H1 (cell line): Measurements from ENCODE around the gene RDH5. TPM values are rescaled to one million over a fixed set of nuclear protein-coding genes. Genes with fewer than 3 reads are reported as not detected.

Experiments used
- ATF3 ChIP-seq: IDR thresholded peaks from 2 replicates; pipeline ENCODE4 v1.6.1; 2011; ENCODE audit warnings: low read depth, mild to moderate bottlenecking, low read length; ENCODE audit not compliant: insufficient read depth
- BRCA1 ChIP-seq: IDR thresholded peaks from 2 replicates; pipeline ENCODE4 v1.6.1; 2012; ENCODE audit warnings: low read depth, low read length, improper control_type of control experiment
- CBX8 ChIP-seq: fragments of 300-800, 300-1000 bp; sonication (generic); IDR thresholded peaks from 2 replicates; pipeline ENCODE4 v1.7.1; 2016; ENCODE audit warnings: low read depth, low read length, borderline replicate concordance
- EP300 ChIP-seq, 2 experiments: IDR thresholded peaks; 1 replicate in 1 of 2; 2 replicates in 1 of 2; pipeline ENCODE4 v1.6.1; 2011 to 2012; ENCODE audit warnings: low read depth in 2 of 2, low read length in 2 of 2, mild to moderate bottlenecking in 2 of 2, borderline replicate concordance in 1 of 2, inconsistent platforms in 1 of 2, moderate library complexity in 1 of 2
- GABPA ChIP-seq: IDR thresholded peaks from 2 replicates; pipeline ENCODE4 v1.6.1; 2011; ENCODE audit warnings: mild to moderate bottlenecking, low read length, moderate library complexity, borderline replicate concordance; ENCODE audit not compliant: insufficient read depth
- MAFK ChIP-seq: IDR thresholded peaks from 2 replicates; pipeline ENCODE4 v1.6.1; 2012; ENCODE audit warnings: low read depth, mild to moderate bottlenecking, improper control_type of control experiment, low read length
- RNF2 ChIP-seq: fragments of 200-900, 300-1000 bp; sonication (generic); IDR thresholded peaks from 2 replicates; pipeline ENCODE4 v1.7.1; 2016; ENCODE audit warnings: borderline replicate concordance, low read depth, mild to moderate bottlenecking, antibody characterized with exemption, low read length; ENCODE audit not compliant: poor library complexity, severe bottlenecking; ENCODE audit errors: missing control alignments
- polyA plus RNA-seq, 7 experiments: library from polyadenylated mRNA; depleted of rRNA in 3 of 7; stranded (reverse) in 5 of 7; unstranded in 2 of 7; fragments of >200 nt in 5 of 7; fragments of 200-250 nt in 2 of 7; gene quantifications; 1 replicate in 5 of 7; 2 replicates in 1 of 7; 4 replicates in 1 of 7; pipeline versions ENCODE4 v1.2.1 to v1.2.3, GENCODE V29; 2011 to 2013; ENCODE audit warnings: missing spikeins in 2 of 7, mixed read lengths in 2 of 7
- total RNA-seq: library from RNA; stranded (reverse); fragmentation: NEBNext Ultra II Directional; extraction: Animal tissue kit (Norgen Biotek cat#: 25700); gene quantifications from 2 replicates; pipeline ENCODE4 v1.2.1, GENCODE V29; 2021
- TF ChIP-seq, protein P1 (sequence below): fragments of 300-600 bp; sonication (generic); IDR thresholded peaks from 2 replicates; pipeline ENCODE4 v1.7.1; 2012; ENCODE audit warnings: low read length, moderate library complexity, mild to moderate bottlenecking, inconsistent platforms; ENCODE audit not compliant: insufficient replicate concordance

Gene RDH5
- total and polyA plus RNA-seq, 2 of the 8 experiments (the other 6 are each of a cell fraction or from before 2014, with no cell fraction given): 4.2 to 6.0 TPM

- TF ChIP-seq, protein P1, sequence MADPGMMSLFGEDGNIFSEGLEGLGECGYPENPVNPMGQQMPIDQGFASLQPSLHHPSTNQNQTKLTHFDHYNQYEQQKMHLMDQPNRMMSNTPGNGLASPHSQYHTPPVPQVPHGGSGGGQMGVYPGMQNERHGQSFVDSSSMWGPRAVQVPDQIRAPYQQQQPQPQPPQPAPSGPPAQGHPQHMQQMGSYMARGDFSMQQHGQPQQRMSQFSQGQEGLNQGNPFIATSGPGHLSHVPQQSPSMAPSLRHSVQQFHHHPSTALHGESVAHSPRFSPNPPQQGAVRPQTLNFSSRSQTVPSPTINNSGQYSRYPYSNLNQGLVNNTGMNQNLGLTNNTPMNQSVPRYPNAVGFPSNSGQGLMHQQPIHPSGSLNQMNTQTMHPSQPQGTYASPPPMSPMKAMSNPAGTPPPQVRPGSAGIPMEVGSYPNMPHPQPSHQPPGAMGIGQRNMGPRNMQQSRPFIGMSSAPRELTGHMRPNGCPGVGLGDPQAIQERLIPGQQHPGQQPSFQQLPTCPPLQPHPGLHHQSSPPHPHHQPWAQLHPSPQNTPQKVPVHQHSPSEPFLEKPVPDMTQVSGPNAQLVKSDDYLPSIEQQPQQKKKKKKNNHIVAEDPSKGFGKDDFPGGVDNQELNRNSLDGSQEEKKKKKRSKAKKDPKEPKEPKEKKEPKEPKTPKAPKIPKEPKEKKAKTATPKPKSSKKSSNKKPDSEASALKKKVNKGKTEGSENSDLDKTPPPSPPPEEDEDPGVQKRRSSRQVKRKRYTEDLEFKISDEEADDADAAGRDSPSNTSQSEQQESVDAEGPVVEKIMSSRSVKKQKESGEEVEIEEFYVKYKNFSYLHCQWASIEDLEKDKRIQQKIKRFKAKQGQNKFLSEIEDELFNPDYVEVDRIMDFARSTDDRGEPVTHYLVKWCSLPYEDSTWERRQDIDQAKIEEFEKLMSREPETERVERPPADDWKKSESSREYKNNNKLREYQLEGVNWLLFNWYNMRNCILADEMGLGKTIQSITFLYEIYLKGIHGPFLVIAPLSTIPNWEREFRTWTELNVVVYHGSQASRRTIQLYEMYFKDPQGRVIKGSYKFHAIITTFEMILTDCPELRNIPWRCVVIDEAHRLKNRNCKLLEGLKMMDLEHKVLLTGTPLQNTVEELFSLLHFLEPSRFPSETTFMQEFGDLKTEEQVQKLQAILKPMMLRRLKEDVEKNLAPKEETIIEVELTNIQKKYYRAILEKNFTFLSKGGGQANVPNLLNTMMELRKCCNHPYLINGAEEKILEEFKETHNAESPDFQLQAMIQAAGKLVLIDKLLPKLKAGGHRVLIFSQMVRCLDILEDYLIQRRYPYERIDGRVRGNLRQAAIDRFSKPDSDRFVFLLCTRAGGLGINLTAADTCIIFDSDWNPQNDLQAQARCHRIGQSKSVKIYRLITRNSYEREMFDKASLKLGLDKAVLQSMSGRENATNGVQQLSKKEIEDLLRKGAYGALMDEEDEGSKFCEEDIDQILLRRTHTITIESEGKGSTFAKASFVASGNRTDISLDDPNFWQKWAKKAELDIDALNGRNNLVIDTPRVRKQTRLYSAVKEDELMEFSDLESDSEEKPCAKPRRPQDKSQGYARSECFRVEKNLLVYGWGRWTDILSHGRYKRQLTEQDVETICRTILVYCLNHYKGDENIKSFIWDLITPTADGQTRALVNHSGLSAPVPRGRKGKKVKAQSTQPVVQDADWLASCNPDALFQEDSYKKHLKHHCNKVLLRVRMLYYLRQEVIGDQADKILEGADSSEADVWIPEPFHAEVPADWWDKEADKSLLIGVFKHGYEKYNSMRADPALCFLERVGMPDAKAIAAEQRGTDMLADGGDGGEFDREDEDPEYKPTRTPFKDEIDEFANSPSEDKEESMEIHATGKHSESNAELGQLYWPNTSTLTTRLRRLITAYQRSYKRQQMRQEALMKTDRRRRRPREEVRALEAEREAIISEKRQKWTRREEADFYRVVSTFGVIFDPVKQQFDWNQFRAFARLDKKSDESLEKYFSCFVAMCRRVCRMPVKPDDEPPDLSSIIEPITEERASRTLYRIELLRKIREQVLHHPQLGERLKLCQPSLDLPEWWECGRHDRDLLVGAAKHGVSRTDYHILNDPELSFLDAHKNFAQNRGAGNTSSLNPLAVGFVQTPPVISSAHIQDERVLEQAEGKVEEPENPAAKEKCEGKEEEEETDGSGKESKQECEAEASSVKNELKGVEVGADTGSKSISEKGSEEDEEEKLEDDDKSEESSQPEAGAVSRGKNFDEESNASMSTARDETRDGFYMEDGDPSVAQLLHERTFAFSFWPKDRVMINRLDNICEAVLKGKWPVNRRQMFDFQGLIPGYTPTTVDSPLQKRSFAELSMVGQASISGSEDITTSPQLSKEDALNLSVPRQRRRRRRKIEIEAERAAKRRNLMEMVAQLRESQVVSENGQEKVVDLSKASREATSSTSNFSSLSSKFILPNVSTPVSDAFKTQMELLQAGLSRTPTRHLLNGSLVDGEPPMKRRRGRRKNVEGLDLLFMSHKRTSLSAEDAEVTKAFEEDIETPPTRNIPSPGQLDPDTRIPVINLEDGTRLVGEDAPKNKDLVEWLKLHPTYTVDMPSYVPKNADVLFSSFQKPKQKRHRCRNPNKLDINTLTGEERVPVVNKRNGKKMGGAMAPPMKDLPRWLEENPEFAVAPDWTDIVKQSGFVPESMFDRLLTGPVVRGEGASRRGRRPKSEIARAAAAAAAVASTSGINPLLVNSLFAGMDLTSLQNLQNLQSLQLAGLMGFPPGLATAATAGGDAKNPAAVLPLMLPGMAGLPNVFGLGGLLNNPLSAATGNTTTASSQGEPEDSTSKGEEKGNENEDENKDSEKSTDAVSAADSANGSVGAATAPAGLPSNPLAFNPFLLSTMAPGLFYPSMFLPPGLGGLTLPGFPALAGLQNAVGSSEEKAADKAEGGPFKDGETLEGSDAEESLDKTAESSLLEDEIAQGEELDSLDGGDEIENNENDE: no peak
- TF ChIP-seq RNF2 (no peak), CBX8 (no peak), BRCA1 (no peak), ATF3 (peak; percentile 99), EP300 (IDR thresholded peaks at IDR 0.05; ENCODE audit: borderline replicate concordance in 1 of 2, low read depth in 2 of 2, low read length in 2 of 2) (peak in 1 of 2 experiments; percentile 85; a peak in 1 of 3 replicates), MAFK (no peak), GABPA (no peak)
Measured at GRCh38 chr12:55715833-55716581, 4.2 kb upstream of the RDH5 start, which contains the start of gene BLOC1S1 (continued).
